ENCODE data around the gene RER1.
"Not testable (repeated sequence)": the region's sequence is repeated elsewhere in the genome, so short reads cannot be mapped to it uniquely, and the experiment has no call there.

The RER1 gene

GRCh38 chr1:2431518-2431917 lies 39.9 kb downstream of the RER1 start:
- DNase-seq, result no peak

GRCh38 chr1:2432441-2432844 lies 40.8 kb downstream of the RER1 start:
- DNase-seq, result no peak

GRCh38 chr1:2433196-2433595 lies 41.6 kb downstream of the RER1 start:
- no peak for DNase-seq

GRCh38 chr1:2433936-2434655 lies 42.5 kb downstream of the RER1 start:
- no peak for DNase-seq

GRCh38 chr1:2435091-2435490 lies 43.5 kb downstream of the RER1 start:
- no peak for DNase-seq

GRCh38 chr1:2435746-2436355 lies 44.2 kb downstream of the RER1 start:
- no peak for DNase-seq

- no peak for DNase-seq
These were observed 45.2 kb downstream of the RER1 start for GRCh38 chr1:2436876-2437275.

GRCh38 chr1:2437617-2438016 lies 46.0 kb downstream of the RER1 start:
- DNase-seq, result no peak

GRCh38 chr1:2438038-2438437 lies 46.4 kb downstream of the RER1 start:
- no peak for DNase-seq

- DNase-seq, result no peak
These were observed 47.0 kb downstream of the RER1 start for GRCh38 chr1:2438641-2439040.

- DNase-seq, result no peak
These were observed 47.7 kb downstream of the RER1 start for GRCh38 chr1:2439369-2439768.

GRCh38 chr1:2440346-2440745 lies 48.7 kb downstream of the RER1 start:
- not testable (repeated sequence) for DNase-seq

GRCh38 chr1:2441746-2442145 lies 50.1 kb downstream of the RER1 start:
- no peak for DNase-seq

- DNase-seq, result no peak
These were observed 51.0 kb downstream of the RER1 start for GRCh38 chr1:2442661-2443060.

GRCh38 chr1:2443277-2444137 lies 51.9 kb downstream of the RER1 start:
- no peak for DNase-seq

GRCh38 chr1:2444138-2444591 lies 52.5 kb downstream of the RER1 start:
- no peak for DNase-seq

- DNase-seq, result no peak
These were observed 53.7 kb downstream of the RER1 start for GRCh38 chr1:2445162-2445822.

- DNase-seq, result no peak
These were observed 54.2 kb downstream of the RER1 start for GRCh38 chr1:2445823-2446215.

- no peak for DNase-seq
These were observed 54.8 kb downstream of the RER1 start for GRCh38 chr1:2446394-2446793.

- DNase-seq, result no peak
These were observed 55.2 kb downstream of the RER1 start for GRCh38 chr1:2446861-2447260.

GRCh38 chr1:2447276-2448097 lies 55.8 kb downstream of the RER1 start:
- DNase-seq, result no peak

- no peak for DNase-seq
These were observed 56.4 kb downstream of the RER1 start for GRCh38 chr1:2448098-2448445.

Measured in NCI-H2081 (cell line).